Activated CD4-positive, alpha-beta T cell treated with anti-CD3 and anti-CD28 coated beads for 1 hour (primary cell): ENCODE results near the gene TSFM.
A peak's percentile ranks its signal among the peaks of the same experiment; 100 is the strongest.

Source experiments
- DNase-seq: peaks from one replicate; pipeline ENCODE4 v3.0.0-alpha.2; 2020

Gene TSFM

GRCh38 chr12:57746025-57746424 is 36.6 kb upstream of the TSFM start:
- no peak for DNase-seq

GRCh38 chr12:57749061-57749460 is 33.5 kb upstream of the TSFM start:
- DNase-seq, result no peak

DNA sequence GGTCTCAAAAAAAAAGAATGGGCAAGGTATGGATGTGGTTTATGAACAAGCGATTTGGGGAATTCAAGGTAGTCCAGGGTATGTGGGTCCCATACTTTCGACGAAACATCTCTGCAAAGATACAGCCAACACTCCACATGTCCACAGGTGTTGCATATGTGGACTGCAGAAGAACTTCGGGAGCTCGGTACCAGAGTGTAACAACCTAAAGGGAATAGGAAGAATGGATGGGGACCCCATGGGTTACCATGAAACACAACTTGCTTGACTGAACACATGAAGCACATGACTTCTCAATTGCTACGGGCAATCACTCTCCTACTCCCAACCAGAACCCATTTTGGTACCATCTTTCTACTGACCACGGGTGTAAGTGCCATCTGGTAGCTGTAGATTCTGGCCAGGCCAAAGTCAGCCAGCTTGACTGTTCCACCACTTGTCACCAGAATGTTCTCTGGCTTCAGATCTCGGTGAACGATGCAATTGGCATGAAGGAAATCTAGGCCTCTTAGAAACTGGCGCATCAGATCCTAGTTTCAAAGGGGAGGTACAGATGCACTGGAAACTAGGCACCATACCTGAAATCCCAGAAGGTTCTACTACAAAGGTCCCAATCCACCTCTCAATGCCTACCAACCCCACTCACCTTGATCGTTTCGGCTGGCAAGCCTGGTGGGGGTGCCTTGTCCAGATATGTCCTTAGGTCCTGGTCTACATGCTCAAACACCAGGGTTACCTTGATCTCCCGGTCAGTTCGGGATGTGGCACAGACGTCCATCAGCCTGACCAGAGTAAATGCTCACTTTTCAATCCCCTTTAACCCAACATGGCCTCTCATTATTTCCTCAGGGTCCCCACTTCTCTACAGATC is 31.8 kb upstream of the TSFM start:
- DNase-seq, result no peak

- DNase-seq, result no peak
These were observed 31.2 kb upstream of the TSFM start for GRCh38 chr12:57751432-57751787.

DNA sequence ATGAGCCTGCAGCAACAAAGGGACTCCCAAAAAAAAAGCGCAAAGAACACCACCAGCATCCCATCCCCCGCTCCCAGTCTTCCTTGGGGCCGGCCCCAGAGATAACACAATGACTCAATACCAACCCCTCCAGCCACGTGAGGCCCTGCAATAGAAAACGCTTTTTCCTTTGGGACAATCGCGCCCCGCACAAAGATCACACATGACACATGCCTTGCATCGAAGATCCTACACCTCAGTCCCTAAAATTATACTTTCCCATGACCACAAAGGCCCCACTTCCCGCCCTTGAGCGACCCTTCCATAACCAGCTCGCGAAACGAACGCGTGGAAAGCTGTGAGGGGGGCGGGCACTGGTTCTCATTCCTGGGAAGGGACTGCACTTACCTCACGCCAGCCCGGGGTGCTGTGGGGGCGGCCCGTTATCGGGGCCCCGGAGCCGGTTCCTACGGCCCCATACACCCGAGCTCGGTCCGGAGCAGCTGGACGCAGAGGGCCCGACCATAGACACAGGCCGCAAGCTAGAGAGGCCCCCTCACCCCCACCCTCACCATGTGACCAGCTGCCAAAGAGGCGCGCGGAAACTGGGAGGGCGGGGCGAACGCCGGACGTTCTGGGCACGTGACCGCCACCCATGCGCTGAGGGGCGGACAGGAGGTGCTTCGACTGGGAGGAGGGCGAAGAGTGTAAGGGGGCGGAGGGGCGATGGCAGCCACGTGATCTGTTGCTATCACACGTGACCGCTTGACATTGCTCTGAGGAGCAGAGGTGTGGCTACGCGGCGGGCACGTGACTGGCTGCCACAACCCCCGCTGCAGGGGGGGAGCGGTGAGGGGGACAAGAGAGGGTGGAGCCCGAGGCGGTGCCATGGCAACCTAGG is 30.6 kb upstream of the TSFM start, which contains the start of gene CDK4:
TSS of gene CDK4 (minus strand) at position 523 of the 880 bp plus-strand sequence. CDS start 593 bp downstream, outside the sequence.
- DNase-seq, result peak; percentile 96

DNA sequence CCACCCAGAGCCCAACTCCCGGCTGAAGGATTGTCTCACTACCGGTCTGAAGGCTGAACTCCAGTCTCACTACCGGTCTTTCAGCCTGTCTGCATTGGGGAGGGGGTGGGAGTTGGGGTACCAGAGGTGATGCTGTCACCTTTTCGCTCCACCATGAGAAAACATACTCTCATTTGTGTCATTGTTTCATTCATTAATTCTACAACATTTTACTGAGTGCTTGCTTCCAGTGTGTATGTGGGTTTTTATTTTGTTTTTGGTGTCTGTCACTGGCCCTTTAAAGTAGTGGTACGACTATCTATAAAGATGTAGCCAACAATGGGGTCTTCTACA is 30.0 kb upstream of the TSFM start:
- DNase-seq, result no peak

DNA sequence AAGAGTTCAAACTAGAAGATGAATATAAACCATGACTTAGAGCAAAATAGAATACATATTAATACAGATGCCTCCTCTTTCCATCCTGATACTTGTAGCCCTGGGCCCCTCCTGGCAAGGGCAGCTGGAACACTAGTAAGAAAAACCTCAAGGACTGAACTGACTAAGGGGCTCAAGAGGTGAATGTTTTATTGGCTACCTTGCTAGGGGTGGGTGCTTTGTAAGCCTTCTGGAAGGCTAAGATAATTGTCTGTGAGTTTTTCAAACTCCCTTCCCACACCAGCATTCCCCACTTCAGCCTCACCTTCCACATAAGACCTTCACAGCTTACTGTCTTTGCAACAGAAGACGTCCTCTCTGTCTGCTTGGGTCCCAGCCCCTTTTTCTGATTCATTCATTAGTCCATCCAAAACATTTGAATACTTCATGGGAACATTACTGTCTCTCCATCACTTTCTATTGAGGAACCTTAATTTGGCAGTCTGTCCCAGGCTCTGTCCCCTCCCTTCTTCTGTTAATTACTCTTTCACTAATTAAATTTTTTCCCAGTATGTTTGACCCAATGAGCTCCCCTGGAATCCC is 28.7 kb upstream of the TSFM start:
- DNase-seq, result no peak

DNA sequence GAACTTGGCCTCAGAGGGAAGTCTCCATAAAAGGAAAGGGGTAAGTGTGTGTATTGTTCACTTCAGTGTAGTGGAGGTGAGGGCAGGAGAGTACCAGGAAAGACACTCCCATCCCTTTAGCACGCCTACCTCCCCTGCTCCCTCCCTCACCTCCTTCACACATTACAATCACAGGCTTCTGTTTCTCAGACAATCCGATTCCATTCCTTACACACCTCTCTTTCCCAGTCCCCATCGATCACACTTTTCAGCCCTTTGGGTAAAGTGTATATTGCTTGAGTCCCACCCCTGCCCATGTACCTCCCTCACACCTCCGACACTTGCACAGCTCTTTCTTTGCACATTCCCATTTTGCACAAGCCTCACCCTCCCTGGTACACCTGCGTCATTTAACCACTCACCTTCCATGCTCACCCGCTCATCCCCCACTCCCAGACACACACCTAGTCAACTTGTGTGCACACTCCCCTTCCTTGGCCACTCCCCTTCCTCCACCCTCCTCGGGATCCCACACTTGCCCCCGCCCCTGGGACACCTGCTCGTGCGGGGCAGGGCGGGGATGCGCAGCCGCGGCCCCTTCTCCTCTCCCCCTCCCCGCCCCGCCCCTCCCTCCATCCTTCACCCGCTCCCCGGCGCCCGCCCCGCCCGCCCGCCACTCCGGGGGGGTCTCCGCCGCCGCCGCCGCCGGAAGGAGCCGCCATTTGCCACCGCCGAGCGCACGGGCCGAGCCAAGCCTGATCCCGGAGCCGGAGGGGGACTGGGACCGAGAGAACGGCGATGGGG is 28.0 kb upstream of the TSFM start, which contains the start of gene MARCHF9:
TSS of gene MARCHF9 (plus strand) at position 693 of the 783 bp plus-strand sequence. CDS start 426 bp downstream, outside the sequence.
- DNase-seq, result peak; percentile 73

GRCh38 chr12:57755194-57755453 is 27.5 kb upstream of the TSFM start:
- no peak for DNase-seq

DNA sequence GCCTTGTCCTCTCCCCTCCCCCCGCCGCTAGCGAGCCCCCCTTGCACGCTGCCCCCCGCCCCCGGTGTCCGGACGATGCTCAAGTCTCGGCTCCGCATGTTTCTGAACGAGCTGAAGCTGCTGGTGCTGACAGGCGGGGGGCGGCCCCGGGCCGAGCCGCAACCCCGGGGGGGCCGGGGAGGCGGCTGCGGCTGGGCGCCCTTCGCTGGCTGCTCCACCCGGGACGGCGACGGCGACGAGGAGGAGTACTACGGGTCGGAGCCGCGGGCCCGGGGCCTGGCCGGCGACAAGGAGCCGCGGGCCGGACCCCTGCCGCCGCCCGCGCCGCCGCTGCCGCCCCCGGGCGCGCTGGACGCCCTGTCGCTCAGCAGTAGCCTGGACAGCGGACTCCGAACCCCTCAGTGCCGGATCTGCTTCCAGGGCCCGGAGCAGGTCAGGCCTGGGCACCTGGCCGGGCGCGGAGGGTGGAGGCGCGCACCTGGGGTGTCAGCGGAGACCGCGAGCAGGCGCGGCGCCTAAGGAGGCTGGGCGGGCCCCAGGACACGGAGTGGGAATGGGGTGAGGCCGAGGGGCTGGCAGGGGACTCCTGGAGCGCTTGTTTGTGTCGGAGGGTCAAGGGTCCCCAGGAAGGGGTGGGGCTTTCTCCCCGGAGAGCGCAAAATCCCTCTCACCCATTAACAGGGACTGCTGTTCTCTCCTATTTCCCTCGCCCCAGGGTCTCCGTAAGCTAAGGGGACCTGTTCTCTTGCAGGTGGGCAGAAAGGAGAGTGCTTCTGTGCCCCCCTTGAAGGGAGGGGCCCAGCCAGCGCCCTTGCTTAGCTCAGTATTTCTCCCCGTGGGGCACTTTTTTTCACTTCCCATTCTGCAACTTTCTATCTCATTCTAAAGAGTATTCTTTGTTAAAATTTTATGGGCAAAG is 26.9 kb upstream of the TSFM start:
- no peak for DNase-seq

DNA sequence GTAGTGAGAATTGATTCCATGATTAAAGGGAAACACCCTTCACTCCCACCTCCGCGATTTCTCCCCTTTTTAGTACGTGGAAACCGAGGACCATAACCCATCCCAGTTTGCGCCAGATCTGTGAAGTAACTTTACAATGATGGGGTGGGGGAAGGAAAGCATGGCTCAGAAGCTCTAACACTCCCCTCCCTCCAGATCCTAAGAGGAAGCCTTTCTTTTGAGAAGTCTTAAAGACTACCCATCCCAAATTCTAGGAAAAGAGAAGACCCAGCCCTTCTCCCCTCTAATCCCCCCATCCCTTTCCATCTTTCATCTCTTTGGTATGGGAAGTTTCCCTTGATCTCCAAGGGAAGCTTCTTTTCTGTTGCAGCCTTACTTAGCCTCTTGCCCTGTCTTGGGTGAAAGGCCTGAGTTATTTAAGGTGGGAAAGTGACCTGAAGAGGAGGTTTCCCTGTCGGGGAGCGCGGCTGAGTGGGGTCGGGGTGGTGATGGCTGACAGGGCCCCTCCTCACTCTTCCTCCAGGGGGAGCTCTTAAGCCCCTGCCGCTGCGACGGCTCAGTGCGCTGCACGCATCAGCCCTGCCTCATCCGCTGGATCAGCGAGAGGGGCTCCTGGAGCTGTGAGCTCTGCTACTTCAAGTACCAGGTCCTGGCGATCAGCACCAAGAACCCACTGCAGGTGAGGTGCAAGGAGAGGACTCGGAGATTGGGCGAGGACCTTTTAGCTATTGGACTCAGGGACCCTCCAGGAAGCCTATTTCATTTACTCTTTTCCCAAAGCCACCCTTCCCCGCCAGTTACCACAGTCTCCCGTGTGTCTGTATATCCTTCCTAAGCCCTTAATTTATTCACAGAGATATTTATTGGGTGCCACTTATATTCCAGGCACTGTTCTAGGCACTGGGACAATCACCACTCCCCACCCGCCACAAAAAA is 25.9 kb upstream of the TSFM start:
- peak; percentile 60 for DNase-seq

GRCh38 chr12:57757771-57758170 is 24.8 kb upstream of the TSFM start:
- no peak for DNase-seq

- no peak for DNase-seq
These were observed 23.8 kb upstream of the TSFM start for GRCh38 chr12:57758552-57759359.

- no peak for DNase-seq
These were observed 23.1 kb upstream of the TSFM start for GRCh38 chr12:57759360-57759980.

DNA sequence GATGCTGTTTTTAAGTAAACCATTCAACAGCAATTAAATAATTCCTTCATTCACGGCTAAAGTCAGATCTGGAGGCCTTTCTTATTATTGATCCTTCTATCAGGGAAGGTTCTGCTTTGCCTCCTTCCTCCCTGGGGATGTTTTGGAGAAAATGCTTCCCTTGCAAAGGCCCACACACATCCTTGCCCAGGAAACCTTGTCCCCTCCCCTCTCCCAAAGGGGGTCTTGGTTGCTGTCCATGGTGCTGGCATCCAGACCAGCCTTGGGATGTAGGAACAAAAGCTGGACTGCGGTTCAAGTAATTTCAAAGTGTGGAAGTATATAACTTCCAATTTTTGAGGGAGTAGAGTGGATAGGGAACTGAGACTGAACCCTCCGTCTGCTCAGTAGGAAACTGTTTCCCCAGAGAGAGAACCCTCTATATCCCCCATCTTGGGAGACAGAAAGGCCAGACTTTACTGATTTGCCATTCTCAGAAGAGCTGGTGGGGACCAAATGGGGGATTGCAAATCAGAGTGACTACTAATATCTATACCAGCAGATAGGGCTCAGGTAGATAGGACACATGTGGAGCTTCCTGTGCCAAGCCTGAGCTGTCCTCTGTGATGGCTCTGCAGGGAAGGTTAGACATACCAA is 22.1 kb upstream of the TSFM start:
- DNase-seq, result no peak

DNA sequence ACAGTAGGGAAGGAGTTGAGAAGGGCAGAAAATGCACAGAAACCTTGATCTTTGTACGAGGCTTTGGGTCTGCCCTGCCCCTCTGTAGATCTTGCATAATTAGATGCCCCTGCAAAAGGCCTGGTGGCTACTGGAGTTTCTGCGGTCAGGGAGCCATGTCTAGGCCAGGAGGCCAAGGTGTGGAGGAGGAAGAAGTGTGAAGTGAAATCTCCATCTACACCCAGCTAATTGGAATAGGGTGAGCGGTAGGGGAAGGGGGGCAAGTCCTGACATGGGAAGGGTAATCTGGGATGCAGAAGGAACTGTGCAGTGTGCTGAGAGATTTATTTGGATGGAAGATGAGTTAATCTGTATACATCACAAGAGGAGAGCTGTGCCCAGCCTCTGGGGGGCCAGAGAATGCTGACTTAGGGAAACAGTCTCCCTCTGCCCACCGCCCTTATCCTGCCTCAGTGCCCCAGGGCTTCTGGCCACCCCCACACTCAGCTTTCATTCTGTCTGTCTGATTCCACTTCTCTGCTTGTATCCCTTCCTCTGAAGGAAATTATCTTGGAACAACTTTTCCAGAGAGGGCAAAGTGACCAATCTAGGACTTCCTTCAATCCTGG is 21.1 kb upstream of the TSFM start:
- DNase-seq, result no peak

DNA sequence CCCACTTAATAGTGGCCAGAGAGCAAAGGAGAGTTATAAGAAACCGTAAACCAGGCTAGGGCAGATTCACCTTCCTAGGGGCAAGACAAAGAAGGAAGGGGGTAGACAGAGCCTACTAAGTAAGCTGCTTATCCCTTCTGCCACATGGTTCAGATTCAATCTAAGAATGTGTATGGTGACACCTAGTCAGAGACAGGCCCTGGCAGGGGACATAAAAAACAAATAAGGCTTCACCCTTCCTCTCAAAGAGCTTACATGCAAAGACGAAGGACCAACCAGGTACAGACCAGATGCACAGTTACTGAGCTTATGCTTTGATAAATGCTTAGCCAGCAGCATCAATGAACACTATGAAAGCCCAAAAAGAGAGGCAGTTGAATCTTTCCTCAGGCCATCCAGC is 20.1 kb upstream of the TSFM start:
- DNase-seq, result no peak
